HG02610 (cell line): Measurements from ENCODE around the gene ZNF527.
A peak's percentile ranks its signal among the peaks of the same experiment; 100 is the strongest.
"Not testable (repeated sequence)": the region's sequence is repeated elsewhere in the genome, so short reads cannot be mapped to it uniquely, and the experiment has no call there.

Source experiments
- ATAC-seq: cut with Tn5 transposase; IDR thresholded peaks from one replicate; pipeline ENCODE4 v1.9.1; 2021; ENCODE audit warnings: mild to moderate bottlenecking, moderate library complexity; ENCODE audit not compliant: unreplicated experiment

The ZNF527 gene

DNA sequence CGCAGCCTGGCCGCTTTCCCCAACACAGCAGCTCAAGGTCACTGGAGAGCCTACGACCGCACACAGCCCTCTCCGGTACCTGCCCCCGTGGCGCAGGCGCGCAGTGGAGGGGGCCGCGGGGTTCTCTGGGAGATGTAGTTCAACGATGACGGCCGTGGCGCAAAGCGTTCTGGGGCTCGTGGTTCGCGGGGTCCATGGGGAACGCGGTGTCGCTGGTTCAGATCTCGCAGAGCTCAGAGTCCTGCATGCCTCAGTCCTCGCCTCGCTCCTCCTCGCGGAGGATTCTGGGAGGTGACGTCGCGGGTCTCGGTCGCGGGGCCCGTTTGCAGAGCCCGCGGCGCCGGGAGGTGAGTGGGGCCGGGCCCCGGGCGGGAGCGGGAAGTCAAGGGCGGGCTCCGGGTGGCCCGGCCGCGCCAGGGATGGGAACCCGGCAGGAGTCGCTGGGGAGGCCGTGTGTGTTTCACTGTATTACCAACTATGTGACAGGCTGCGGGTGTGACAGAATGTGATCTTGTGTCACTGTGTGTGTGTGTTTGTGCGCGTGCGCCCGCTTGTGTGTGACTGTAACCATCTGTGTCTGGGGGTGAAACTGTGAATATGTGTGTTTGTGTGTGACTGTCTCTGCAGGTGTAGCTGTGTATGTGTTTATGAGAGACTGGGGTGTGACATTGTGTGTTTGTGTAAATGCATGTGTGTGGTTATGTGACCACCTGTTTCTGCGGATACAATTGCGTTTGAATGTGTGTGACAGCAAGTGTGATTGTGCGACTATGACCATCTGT is at the start of gene ZNF527:
ZNF527 (plus strand) TSS at position 220 of the 782 bp plus-strand sequence. CDS start 3,100 bp downstream, outside the sequence.
- peak; percentile 95 for ATAC-seq

DNA sequence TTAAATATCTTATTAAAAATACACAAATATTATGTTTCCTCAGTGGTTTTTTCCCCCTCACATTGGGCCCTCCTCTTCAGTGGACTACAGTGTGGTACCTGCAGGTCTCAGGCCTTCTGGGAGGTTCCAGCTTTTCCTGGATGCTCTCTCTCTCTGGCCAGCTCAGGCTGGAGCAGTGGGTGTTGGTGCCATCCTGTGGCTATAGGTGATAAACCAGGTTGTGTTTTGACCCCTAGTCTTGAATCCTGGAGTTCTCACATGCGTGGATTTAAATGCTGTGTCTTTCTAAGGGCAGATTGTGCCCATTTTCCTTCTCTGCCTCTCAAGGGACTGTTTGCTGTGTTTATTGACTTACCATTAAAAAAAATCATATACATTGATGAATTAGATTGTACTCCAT is 41.2 kb upstream of the ZNF527 start:
- no peak for ATAC-seq

DNA sequence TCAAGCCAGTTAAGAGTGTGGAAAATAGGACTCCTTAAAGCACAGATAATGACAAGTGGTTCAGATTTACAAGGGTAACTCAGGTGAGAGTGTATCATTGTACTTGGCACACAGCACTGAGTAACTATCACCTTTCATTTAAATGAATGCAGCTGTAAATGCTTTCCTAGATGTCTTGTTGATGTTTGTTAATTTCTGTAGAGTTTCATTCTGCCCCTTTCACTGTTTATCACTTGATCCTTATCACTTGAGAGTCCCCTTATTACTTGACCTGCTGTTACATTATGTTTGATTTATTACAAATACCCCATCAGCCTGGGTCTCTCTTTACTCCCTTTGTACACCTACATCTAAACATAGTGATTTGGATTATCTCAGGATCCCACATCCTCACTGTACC is 38.1 kb upstream of the ZNF527 start:
- no peak for ATAC-seq

DNA sequence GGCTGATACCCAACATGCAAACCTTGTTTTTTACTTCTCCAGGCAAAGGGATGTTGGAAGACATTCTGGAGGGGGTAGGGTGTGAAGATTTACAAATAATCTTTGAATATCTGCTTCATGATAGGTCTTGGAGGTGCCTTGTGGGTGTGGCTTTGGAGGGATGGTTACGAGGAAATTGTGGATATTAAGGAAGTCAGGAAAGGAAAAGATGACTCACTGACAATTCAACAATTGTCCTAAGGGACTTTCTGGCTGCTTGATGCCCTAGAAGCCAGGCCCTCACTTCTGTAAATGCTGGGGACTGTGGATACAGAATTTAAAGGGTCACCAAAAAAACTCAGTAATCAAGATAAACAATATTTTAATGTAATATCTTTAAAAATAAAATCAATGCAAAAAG is 37.4 kb upstream of the ZNF527 start:
- ATAC-seq = no peak

DNA sequence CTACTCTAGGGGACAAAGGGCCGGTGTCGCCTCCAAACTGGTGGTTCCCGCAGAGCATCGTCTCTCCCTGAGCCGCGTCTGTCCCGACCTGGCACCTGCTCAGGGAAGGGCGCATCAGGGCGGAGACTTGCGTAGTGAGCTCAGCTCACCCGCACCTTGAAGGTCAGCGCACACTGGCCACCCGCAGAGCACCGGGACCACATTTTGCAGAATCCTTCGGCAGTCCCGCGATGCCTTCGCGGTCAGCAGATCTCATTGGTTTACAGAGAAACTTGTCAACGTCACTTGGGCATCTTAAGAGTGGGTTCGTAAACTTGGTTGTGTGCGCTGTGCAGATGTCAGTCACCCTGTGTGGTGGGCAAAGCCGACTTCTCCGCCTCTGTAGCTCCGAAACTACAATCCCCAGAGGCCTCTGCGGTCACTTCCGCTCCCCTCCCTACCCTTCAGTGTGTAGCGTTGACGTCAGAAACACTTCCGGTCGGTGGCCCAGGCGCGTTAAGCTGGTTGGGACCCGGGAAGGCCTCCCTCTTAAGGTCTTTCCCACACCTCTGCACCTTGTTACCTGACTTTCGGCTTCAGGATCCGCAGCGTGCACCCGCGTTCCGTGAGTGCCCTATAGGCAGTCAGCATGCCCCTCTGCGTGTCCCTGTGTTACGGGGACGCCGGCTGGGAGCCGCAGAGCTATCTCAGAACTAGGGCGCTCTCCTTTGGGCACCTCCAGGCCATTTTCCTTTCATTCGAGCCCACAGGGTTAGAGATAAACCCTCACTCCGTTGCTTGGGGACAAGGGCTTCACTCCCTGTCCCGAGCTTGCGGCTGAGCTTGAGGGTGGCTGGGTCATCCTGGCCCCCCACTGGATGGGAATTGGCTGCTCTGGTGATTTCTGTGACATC is 36.5 kb upstream of the ZNF527 start:
- no peak for ATAC-seq

DNA sequence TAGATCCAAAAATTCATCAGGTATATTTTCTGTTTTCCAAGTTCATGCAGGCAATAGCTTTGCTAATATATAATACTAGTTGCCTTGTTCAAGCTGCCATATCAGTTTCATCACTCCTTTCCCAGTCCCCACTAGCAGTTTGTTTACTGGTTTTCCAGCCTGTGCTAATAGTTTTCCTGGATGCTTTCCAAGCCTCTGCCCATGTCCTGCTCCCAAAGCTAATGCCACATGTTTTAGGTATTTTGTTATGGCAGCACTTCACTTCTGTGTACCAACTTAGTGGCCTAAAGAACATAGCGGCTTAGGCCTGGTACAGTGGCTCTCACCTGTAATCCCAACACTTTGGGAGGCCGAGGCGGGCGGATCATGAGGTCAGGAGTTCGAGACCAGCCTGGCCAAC is 28.1 kb upstream of the ZNF527 start:
- ATAC-seq = no peak

DNA sequence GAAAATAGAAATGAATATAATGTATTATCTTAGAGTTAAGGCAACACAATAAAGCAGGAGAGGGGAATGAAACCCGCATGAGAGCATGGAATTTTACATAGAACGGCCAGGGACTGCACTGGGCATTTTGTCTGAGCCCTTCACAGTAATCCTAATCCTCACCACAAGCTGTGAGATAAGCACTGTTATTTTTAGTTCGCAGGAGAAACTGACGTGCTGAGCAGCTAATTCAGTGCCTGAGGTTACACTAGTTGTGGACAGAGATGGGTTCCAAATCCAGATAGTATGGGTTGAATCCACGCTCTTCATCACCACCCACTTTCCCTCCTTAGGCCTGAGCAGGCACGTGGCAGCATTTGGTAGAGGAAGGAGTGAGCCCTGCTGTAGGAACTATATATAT is 24.8 kb upstream of the ZNF527 start:
- no peak for ATAC-seq

DNA sequence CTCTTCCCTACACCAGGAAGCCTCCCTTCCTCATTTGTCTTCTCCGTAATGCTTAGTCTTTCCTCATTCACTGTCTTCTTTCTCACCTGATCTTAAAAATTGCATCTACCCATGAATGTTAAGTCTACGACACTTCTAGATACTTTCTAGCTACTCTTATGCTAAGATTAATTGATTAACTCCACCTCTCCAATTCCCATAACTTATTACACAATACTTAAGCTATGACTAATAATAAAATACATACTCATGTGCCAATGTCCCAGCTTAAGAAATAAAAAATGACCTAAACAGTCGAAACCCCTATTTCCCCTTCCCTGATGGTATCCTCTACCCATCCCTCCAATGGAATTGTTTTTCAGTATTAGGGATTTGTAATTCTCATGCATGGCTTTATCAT is 22.8 kb upstream of the ZNF527 start:
- ATAC-seq = no peak

DNA sequence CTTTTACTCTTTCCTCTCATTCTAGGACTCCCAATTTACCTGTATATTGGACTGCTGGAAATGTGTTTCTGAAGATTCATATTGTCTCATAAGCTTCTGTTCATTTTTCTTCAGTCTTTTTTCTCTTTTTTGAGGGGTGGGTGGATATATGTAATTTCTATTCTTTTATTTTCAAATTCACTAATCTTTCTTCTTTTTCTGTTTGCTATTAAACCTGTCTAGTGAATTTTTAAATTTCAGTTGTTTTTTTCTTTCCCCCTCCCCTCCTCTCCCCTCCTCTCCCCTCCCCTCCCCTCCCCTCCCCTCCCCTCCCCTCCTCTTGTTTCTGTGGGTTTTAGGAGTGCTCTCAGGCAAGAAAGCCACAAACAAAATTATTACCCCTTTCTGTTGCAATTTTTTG is 16.9 kb upstream of the ZNF527 start:
- ATAC-seq = no peak

DNA sequence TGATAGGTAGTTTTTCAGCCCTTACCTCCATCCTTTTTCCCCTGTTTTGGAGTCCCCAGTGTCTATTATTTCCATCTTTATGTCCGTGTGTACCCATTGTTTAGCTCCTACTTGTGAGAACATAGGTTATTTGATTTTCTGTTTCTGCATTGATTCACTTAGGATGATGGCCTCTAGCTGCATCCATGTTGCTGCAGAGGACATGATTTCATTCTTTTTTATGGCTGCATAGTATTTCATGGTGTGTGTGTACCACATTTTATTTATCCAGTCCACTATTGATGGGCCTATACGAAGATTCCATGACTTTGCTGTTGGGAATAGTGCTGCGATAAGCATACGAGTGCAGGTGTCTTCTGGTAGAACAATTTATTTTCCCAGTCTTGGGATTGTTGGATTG is 15.0 kb upstream of the ZNF527 start:
- no peak for ATAC-seq

DNA sequence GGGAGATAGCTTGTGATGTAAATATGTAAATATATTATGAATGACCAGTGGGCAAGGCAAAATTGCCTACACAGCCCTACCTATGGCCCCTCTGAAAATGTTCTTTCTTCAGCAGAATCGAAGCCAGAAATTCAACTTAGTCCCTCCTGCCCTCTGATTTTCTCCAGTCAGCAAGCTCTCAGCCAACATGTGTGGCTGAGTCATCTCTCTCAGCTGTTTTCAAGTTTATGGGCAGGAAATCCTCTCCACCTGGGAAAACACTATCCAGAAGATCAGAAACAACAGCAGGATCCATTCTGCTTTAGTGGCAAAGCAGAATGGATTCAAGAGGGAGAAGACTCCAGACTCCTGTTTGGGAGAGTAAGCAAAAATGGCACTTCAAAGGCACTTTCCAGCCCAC is 8.9 kb upstream of the ZNF527 start:
- ATAC-seq = no peak

DNA sequence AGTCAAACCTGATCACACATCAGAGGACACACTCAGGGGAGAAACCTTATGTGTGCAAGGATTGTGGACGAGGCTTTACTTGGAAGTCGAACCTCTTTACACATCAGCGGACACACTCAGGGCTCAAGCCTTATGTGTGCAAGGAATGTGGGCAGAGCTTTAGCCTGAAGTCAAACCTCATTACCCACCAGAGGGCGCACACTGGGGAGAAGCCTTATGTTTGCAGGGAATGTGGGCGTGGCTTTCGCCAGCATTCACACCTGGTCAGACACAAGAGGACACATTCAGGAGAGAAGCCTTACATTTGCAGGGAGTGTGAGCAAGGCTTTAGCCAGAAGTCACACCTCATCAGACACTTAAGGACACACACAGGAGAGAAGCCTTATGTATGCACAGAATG is 8.2 kb upstream of the ZNF527 start:
- ATAC-seq = no peak

DNA sequence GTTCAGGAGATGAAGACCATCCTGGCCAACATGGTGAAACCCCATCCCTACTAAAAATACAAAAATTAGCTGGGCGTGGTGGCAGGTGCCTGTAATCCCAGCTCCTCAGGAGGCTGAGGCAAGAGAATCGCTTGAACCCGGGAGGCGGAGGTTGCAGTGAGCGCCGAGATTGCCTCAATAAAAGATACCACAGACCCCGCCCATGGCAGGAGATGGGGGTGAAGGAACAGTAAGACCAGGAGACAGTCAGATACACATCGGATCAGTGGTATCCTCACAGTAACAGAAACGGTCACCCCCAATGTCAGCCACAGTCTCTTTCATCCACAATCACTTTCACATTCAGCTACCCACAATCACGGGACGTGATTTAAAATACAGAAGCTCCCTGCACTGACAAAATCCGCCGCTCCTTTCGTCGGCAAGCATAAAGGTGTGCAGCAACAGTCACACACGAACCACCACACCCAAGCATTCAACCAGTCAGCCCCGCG is 466 bp upstream of the ZNF527 start:
- ATAC-seq = peak; percentile 19

DNA sequence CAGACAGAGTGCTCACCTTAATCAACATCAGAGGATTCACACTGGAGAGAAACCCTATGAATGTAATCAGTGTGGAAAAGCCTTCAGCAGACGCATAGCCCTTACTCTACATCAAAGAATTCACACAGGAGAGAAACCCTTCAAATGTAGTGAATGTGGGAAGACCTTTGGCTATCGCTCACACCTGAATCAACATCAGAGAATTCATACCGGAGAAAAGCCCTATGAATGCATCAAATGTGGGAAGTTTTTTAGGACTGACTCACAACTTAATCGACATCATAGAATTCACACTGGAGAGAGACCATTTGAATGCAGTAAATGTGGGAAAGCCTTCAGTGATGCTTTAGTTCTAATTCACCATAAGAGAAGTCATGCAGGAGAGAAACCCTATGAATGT is 18.3 kb downstream of the ZNF527 start:
- ATAC-seq = no peak

DNA sequence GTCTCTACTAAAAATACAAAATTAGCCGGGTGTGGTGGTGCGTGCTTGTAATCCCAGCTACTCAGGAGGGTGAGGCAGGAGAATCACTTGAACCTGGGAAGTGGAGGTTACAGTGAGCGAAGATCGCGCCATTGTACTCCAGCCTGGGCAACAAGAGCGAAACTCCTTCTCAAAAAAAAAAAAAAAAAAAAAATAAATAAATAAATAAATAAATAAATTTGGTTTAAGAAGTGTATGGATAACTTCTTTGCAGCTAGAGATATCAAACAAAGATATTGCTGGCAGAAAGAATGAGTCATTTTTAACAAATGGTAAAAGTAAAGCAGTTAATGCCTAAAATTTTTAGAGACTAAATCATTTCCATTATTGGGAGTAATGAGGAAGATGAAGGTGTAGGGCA is 20.5 kb downstream of the ZNF527 start:
- not testable (repeated sequence) for ATAC-seq

DNA sequence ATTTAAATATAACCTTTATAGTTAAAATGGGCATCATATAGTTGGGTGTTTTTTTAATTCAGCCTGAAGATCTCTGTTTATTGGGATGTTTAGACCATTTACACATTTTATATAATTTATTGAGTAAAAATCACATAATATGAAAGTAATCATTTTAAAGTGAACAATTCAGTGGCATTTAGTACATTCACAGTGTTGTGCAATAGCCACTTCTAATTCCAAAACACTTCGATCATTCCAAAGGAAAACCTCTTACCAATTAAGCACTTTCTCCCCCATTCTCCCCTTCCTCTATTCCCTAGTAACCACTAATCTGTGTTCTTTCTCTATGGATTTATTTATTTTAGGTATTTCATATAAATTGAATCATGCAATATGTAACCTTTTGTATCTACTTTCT is 30.2 kb downstream of the ZNF527 start:
- ATAC-seq = no peak

DNA sequence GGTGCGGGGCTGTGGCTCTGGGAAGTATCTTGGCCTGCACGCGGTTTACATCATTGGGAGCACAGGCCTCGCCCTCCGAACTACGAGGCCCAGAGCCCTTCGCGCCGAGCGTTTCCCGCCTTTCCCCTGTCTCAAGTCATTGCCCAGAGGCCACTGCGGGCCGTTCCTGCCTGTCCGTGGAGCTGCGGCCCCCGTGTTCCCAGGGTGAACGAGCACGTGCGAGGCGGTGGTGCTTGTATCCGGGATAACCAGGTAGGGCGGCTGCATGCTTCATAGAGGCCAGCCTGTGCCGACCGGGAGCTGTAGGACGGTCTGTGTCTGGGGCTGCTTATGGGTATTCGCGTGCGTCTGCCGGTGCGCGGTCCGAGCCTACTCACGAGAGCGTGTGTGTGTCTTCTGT is 32.5 kb downstream of the ZNF527 start:
- ATAC-seq = no peak

DNA sequence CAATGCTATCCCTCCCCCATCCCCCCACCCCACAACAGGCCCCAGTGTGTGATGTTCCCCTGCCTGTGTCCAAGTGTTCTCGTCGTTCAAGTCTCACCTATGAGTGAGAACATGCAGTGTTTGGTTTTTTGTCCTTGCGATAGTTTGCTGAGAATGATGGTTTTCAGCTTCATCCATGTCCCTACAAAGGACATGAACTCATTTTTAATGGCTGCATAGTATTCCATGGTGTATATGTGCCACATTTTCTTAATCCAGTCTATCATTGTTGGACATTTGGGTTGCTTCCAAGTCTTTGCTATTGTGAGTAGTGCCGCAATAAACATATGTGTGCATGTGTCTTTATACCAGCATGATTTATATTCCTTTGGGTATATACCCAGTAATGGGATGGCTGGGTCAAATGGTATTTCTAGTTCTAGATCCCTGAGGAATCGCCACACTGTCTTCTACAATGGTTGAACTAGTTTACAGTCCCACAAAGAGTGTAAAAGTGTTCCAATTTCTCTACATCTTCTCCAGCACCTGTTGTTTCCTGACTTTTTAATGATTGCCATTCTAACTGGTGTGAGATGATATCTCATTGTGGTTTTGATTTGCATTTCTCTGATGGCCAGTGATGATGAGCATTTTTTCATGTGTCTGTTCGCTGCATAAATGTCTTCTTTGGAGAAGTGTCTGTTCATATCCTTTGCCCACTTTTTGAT is 35.4 kb downstream of the ZNF527 start:
- ATAC-seq = not testable (repeated sequence)

DNA sequence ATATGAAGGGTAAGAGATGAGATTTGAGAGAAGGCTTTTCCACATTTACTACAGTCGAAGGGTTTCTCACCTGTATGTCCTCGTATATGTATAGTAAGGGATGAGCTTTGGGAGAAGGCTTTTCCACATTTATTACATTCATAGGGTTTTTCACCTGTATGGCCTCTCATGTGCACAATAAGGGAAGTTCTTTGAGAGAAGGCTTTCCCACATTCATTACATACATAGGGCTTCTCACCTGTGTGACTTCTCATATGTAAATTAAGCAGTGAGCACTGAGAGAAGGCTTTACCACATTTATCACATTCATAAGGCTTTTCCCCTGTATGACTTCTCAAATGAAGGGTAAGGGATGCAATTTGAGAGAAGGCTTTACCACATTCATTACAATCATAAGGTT is 41.8 kb downstream of the ZNF527 start:
- no peak for ATAC-seq

DNA sequence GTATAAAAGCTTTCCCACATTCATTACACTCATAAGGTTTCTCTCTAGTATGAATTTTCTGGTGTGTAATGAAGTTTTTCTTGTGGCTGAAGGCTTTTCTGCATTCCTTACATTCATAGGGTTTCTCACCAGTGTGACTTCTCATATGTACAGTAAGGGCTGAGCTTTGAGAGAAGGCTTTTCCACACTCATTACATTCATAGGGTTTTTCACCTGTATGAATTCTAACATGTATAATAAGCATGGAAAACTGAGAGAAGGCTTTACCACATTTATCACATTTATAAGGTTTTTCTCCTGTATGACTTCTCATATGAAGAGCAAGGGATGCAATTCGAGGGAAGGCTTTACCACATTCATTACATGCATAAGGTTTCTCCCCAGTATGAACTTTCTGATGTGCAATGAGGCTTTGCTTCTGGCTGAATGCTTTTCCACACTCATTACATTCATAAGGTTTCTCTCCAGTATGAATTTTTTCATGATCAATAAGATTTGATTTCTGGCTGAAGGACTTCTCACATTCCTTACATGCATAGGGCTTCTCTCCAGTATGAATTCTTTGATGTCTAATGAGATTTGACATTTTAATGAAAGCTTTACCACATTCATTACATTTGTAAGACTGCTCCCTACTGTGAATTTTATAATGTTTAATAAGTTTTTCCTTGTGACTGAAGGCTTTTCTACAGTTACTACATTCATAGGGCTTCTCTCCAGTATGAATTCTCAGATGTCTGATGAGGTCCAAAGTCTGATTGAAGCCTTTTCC is 42.6 kb downstream of the ZNF527 start:
- no peak for ATAC-seq
